Activated CD4-positive, alpha-beta memory T cell treated with anti-CD3 and anti-CD28 coated beads for 36 hours (primary cell): ENCODE results near the gene DLGAP1. TPM values are rescaled to one million over a fixed set of nuclear protein-coding genes. Genes with fewer than 3 reads are reported as not detected.

Source experiments
- CTCF ChIA-PET: fragments of 350-600 bp; sonication (Branson Sonifier 250); formaldehyde crosslinking; loops from one replicate; lab custom pipeline; 2021; ENCODE audit warnings: antibody characterized with exemption, inconsistent platforms; lab: Charles Lee
- POLR2A ChIA-PET: fragments of 350-600 bp; sonication (Branson Sonifier 250); formaldehyde crosslinking; loops from one replicate; lab custom pipeline; 2021; ENCODE audit warnings: antibody characterized with exemption; lab: Charles Lee
- DNase-seq: peaks from one replicate; pipeline ENCODE4 v3.0.0-alpha.2; 2020
- H3K27ac Mint-ChIP-seq: one replicate; pipeline ENCODE4 v1.8.0; 2021; ENCODE audit warnings: mixed read lengths
- H3K27me3 Mint-ChIP-seq: one replicate; pipeline ENCODE4 v1.8.0; 2021; ENCODE audit warnings: mixed read lengths
- H3K36me3 Mint-ChIP-seq: one replicate; pipeline ENCODE4 v1.8.0; 2021; ENCODE audit warnings: mixed read lengths
- H3K4me1 Mint-ChIP-seq: one replicate; pipeline ENCODE4 v1.8.0; 2021; ENCODE audit warnings: low read depth, mixed read lengths
- H3K4me3 Mint-ChIP-seq: one replicate; pipeline ENCODE4 v1.8.0; 2021; ENCODE audit warnings: mild to moderate bottlenecking, mixed read lengths
- H3K9me3 Mint-ChIP-seq: one replicate; pipeline ENCODE4 v1.8.0; 2021; ENCODE audit warnings: mixed read lengths
- intact Hi-C: fragments of 100-400 bp; cut with micrococcal nuclease; formaldehyde crosslinking; loops from one replicate; pipeline ENCODE4 v1.15.1; 2023
- total RNA-seq, 2 experiments: library from RNA; stranded (reverse); gene quantifications; one replicate each; pipeline ENCODE4 v1.2.3, GENCODE V29; 2021

Gene DLGAP1
- total RNA-seq, 2 experiments from 2014 or later, result 0.45 to 1.0 TPM

GRCh38 chr18:3901811-3902210 is 553.3 kb downstream of the DLGAP1 start:
- POLR2A ChIA-PET, result no interaction called here
- CTCF ChIA-PET, result no interaction called here
- Mint-ChIP-seq H3K27me3 (peaks cover 4% of the 10 kb centered on the region), H3K4me3 (no peak overlapping the region), H3K27ac (no peak overlapping the region), H3K36me3 (no peaks in the 10 kb centered on the region), H3K9me3 (no peaks in the 10 kb centered on the region), H3K4me1 (no peaks in the 10 kb centered on the region)
- intact Hi-C loops, result no loop called here
- no peak for DNase-seq

- POLR2A ChIA-PET, result no interaction called here
- Mint-ChIP-seq H3K36me3 (no peaks in the 10 kb centered on the region), H3K4me3 (no peak overlapping the region), H3K9me3 (no peaks in the 10 kb centered on the region), H3K4me1 (no peaks in the 10 kb centered on the region), H3K27ac (no peak overlapping the region), H3K27me3 (peaks cover 4% of the 10 kb centered on the region)
- no peak for DNase-seq
- intact Hi-C loops, result no loop called here
- CTCF ChIA-PET, result no interaction called here
Observed at GRCh38 chr18:3901042-3901441, 554.1 kb downstream of the DLGAP1 start.

GRCh38 chr18:3900327-3900726 is 554.8 kb downstream of the DLGAP1 start:
- DNase-seq, result no peak
- Mint-ChIP-seq H3K9me3 (no peaks in the 10 kb centered on the region), H3K27ac (no peak overlapping the region), H3K27me3 (peaks cover 4% of the 10 kb centered on the region), H3K4me3 (no peak overlapping the region), H3K4me1 (no peaks in the 10 kb centered on the region), H3K36me3 (no peaks in the 10 kb centered on the region)
- ChIA-PET CTCF (no interaction called here), POLR2A (no interaction called here)
- intact Hi-C loops, result no loop called here

GRCh38 chr18:3898861-3899613 is 556.1 kb downstream of the DLGAP1 start:
- H3K9me3 Mint-ChIP-seq, result no peaks in the 10 kb centered on the region
- H3K4me1 Mint-ChIP-seq, result no peaks in the 10 kb centered on the region
- CTCF ChIA-PET, result no interaction called here
- POLR2A ChIA-PET, result no interaction called here
- no peaks in the 10 kb centered on the region for H3K36me3 Mint-ChIP-seq
- H3K4me3 Mint-ChIP-seq, result no peak overlapping the region
- no peak for DNase-seq
- intact Hi-C loops, result loop anchor here (10.0 kb wide), 1 partner anchor 64 kb away; no protein-coding TSS in a partner anchor
- peaks cover 4% of the 10 kb centered on the region for H3K27me3 Mint-ChIP-seq
- no peak overlapping the region for H3K27ac Mint-ChIP-seq

GRCh38 chr18:3892152-3892551 is 563.0 kb downstream of the DLGAP1 start:
- H3K36me3 Mint-ChIP-seq, result no peaks in the 10 kb centered on the region
- DNase-seq, result no peak
- H3K4me1 Mint-ChIP-seq, result no peaks in the 10 kb centered on the region
- intact Hi-C loops, result loop anchor here (10.0 kb wide), 1 partner anchor 57 kb away; no protein-coding TSS in a partner anchor
- CTCF ChIA-PET, result no interaction called here
- peaks cover 2% of the 10 kb centered on the region for H3K27me3 Mint-ChIP-seq
- no peak overlapping the region for H3K4me3 Mint-ChIP-seq
- H3K9me3 Mint-ChIP-seq, result no peaks in the 10 kb centered on the region
- H3K27ac Mint-ChIP-seq, result no peak overlapping the region
- POLR2A ChIA-PET, result no interaction called here

- CTCF ChIA-PET, result no interaction called here
Observed at GRCh38 chr18:3891245-3891644, 563.9 kb downstream of the DLGAP1 start.

GRCh38 chr18:3889803-3890202 is 565.3 kb downstream of the DLGAP1 start:
- Mint-ChIP-seq H3K36me3 (no peaks in the 10 kb centered on the region), H3K9me3 (no peaks in the 10 kb centered on the region), H3K27me3 (peaks cover 6% of the 10 kb centered on the region), H3K4me1 (no peaks in the 10 kb centered on the region), H3K4me3 (no peak overlapping the region), H3K27ac (no peak overlapping the region)
- intact Hi-C loops, result loop anchor here (10.0 kb wide), 1 partner anchor 55 kb away; no protein-coding TSS in a partner anchor
- no peak for DNase-seq
- POLR2A ChIA-PET, result no interaction called here
- CTCF ChIA-PET, result interaction anchor here (1.6 kb wide), 1 partner anchor 117 kb away, joined by 3 read pairs; no protein-coding TSS in a partner anchor

More at GRCh38 chr18:3891245-3891644, 563.9 kb downstream of the DLGAP1 start:
- POLR2A ChIA-PET, result no interaction called here
- H3K4me1 Mint-ChIP-seq, result no peaks in the 10 kb centered on the region
- no peaks in the 10 kb centered on the region for H3K36me3 Mint-ChIP-seq
- H3K9me3 Mint-ChIP-seq, result no peaks in the 10 kb centered on the region
- DNase-seq, result no peak
- H3K27me3 Mint-ChIP-seq, result peaks cover 6% of the 10 kb centered on the region
- no peak overlapping the region for H3K27ac Mint-ChIP-seq
- intact Hi-C loops, result loop anchor here (10.0 kb wide), 1 partner anchor 56 kb away; no protein-coding TSS in a partner anchor
- no peak overlapping the region for H3K4me3 Mint-ChIP-seq

GRCh38 chr18:3889121-3889520 is 566.0 kb downstream of the DLGAP1 start:
- no peaks in the 10 kb centered on the region for H3K9me3 Mint-ChIP-seq
- H3K4me3 Mint-ChIP-seq, result no peak overlapping the region
- H3K27ac Mint-ChIP-seq, result no peak overlapping the region
- no peak for DNase-seq
- CTCF ChIA-PET, result interaction anchor here (1.6 kb wide), 1 partner anchor 116 kb away, joined by 3 read pairs; no protein-coding TSS in a partner anchor
- POLR2A ChIA-PET, result no interaction called here
- peaks cover 6% of the 10 kb centered on the region for H3K27me3 Mint-ChIP-seq
- no peaks in the 10 kb centered on the region for H3K4me1 Mint-ChIP-seq
- intact Hi-C loops, result no loop called here
- H3K36me3 Mint-ChIP-seq, result no peaks in the 10 kb centered on the region

- no peak overlapping the region for H3K4me3 Mint-ChIP-seq
- no peaks in the 10 kb centered on the region for H3K9me3 Mint-ChIP-seq
- no peaks in the 10 kb centered on the region for H3K36me3 Mint-ChIP-seq
- DNase-seq, result no peak
- no peaks in the 10 kb centered on the region for H3K4me1 Mint-ChIP-seq
- no peak overlapping the region for H3K27ac Mint-ChIP-seq
- intact Hi-C loops, result no loop called here
- CTCF ChIA-PET, result no interaction called here
- POLR2A ChIA-PET, result no interaction called here
- H3K27me3 Mint-ChIP-seq, result peaks cover 8% of the 10 kb centered on the region
Observed at GRCh38 chr18:3886575-3887322, 568.4 kb downstream of the DLGAP1 start.

- CTCF ChIA-PET, result no interaction called here
Observed at GRCh38 chr18:3885209-3885792, 569.8 kb downstream of the DLGAP1 start.

GRCh38 chr18:3879836-3880120 is 575.3 kb downstream of the DLGAP1 start:
- Mint-ChIP-seq H3K27me3 (peaks cover 4% of the 10 kb centered on the region), H3K4me1 (no peaks in the 10 kb centered on the region), H3K36me3 (no peaks in the 10 kb centered on the region), H3K4me3 (no peak overlapping the region), H3K9me3 (no peaks in the 10 kb centered on the region), H3K27ac (no peak overlapping the region)
- CTCF ChIA-PET, result no interaction called here
- POLR2A ChIA-PET, result no interaction called here
- intact Hi-C loops, result no loop called here
- no peak for DNase-seq

More at GRCh38 chr18:3885209-3885792, 569.8 kb downstream of the DLGAP1 start:
- H3K36me3 Mint-ChIP-seq, result no peaks in the 10 kb centered on the region
- POLR2A ChIA-PET, result no interaction called here
- no peak overlapping the region for H3K27ac Mint-ChIP-seq
- DNase-seq, result no peak
- no peaks in the 10 kb centered on the region for H3K9me3 Mint-ChIP-seq
- H3K4me1 Mint-ChIP-seq, result no peaks in the 10 kb centered on the region
- intact Hi-C loops, result no loop called here
- peaks cover 8% of the 10 kb centered on the region for H3K27me3 Mint-ChIP-seq
- no peak overlapping the region for H3K4me3 Mint-ChIP-seq

GRCh38 chr18:3879114-3879835 is 575.8 kb downstream of the DLGAP1 start:
- Mint-ChIP-seq H3K27ac (no peak overlapping the region), H3K27me3 (peaks cover 4% of the 10 kb centered on the region), H3K4me3 (no peak overlapping the region), H3K4me1 (no peaks in the 10 kb centered on the region), H3K36me3 (no peaks in the 10 kb centered on the region), H3K9me3 (no peaks in the 10 kb centered on the region)
- ChIA-PET POLR2A (no interaction called here), CTCF (no interaction called here)
- intact Hi-C loops, result no loop called here
- DNase-seq, result no peak
